ENCODE data around the gene MOXD1.

- TF ChIP-seq CTCF (IDR thresholded peaks at IDR 0.05; ENCODE audit: insufficient read depth, low read length, poor library complexity, severe bottlenecking): no peak
- no peak for TF ChIP-seq EZH2phosphoT487 (conservative IDR thresholded peaks at IDR 0.05; ENCODE audit: low read length)
Observed at GRCh38 chr6:132330759-132331158, 70.5 kb downstream of the MOXD1 start.

Data from SU-DHL-6 (cell line).